SK-N-MC (cell line): Measurements from ENCODE around the gene KBTBD6.

Experiments
- EZH2 ChIP-seq: fragments of 200-600 bp; sonication (generic); IDR thresholded peaks from one replicate; pipeline ENCODE4 v1.6.1; 2017; ENCODE audit warnings: antibody characterized with exemption
- FOXP2 ChIP-seq: optimal IDR thresholded peaks from 2 replicates; pipeline ENCODE3; 2011; ENCODE audit warnings: mild to moderate bottlenecking, moderate library complexity; ENCODE audit not compliant: insufficient read depth; ENCODE audit errors: extremely low read length, control extremely low read depth
- POLR2AphosphoS5 ChIP-seq: IDR thresholded peaks from 2 replicates; pipeline ENCODE4 v1.6.1; 2012; ENCODE audit warnings: mild to moderate bottlenecking, low read depth, low read length, borderline replicate concordance

DNA sequence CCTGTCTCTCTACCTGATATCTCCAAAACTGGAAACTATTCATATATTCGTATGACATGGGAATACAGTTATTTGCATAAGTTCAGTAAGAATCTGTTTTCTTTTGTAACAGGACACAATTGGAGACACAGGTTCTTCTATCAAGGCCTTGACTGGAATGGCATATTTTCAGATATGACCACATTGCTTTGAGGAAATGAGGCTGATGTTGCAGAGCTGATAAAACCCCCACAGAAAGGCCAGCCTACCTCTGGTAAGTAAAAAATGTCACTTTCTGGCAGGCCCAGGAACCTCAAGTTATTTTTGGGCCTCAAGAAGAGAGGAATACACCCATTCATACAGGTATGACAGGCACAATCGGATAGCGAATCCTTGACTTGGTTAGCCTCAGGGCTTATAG is 29.5 kb upstream of the KBTBD6 start:
- TF ChIP-seq EZH2: no peak
- no peak for TF ChIP-seq POLR2AphosphoS5
- no peak for TF ChIP-seq FOXP2
